Measurements from ENCODE around the gene CDH4.

The CDH4 gene

DNA sequence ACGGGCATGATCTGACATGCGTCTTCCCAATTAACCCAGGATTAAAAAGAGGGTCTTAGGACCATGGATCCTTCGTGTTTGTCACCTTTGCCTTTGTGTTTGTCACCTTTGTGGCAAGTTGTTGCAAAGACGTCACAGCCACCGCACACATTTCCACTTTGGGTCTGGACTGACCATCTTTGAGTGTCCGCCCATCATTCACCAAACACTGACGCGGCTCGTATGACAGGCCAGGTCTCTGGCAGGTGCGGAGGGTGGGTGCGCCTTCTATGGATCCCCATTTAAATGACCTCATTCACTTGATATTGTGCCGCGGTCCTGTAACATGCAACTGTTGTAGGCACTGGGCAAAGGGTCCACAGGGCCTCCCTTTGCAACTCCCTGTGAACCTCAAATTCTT, 409.5 kb downstream of the CDH4 start:
- DNase-seq, result no peak

DNA sequence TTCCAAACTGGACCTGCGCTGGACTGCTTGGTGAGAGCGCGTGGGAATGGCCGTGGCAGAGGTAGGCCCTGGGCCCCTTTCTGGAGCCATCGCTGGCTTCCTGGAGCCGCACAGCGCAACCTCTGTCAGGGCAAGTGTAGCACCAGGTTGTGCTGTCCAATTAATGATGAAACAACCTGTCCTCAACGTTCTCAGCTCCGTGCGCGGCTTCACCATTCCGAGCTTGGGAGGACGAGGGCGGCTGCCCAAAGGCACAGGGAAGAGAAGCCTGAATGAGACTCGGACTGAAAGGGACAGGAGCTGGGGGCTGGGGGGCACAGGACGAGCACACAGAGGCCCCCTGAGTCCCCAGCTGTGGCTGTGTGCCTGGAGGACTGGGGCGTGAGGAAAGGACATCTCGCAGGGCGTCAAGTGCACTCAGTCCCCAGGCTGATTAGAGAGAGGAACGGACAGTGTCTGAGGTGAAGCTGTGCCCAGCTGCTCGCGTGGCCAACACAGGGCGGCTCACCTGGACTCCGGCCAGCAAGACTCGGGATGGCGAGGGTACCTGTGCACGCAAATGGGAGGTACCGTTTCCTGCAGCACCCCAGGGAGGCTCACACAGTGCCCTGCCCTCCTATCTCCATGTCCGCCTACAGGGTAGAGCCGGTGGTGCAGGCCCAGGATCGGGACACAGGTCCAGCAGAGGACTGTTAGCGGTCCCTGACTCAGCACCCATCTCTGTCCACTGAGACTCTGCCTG, 410.3 kb downstream of the CDH4 start:
- DNase-seq, result no peak

DNA sequence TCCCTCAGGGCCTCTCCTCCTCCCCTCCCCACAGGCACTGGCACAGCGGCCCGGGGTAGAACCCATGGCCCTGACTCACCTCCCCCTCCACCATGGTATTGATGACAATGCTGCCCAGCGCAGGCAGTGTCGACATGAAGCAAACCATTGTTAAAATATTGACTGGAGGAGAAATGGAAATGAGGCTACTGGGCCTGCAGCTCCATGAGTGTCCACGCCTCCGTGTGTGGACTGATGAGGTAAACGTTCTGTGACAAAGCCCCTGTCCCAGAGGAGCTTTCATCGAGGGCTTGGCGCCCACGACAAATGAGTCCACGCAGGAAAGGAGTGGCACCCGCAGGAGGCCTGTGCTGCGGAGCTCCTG, 410.9 kb downstream of the CDH4 start:
- no peak for DNase-seq

DNA sequence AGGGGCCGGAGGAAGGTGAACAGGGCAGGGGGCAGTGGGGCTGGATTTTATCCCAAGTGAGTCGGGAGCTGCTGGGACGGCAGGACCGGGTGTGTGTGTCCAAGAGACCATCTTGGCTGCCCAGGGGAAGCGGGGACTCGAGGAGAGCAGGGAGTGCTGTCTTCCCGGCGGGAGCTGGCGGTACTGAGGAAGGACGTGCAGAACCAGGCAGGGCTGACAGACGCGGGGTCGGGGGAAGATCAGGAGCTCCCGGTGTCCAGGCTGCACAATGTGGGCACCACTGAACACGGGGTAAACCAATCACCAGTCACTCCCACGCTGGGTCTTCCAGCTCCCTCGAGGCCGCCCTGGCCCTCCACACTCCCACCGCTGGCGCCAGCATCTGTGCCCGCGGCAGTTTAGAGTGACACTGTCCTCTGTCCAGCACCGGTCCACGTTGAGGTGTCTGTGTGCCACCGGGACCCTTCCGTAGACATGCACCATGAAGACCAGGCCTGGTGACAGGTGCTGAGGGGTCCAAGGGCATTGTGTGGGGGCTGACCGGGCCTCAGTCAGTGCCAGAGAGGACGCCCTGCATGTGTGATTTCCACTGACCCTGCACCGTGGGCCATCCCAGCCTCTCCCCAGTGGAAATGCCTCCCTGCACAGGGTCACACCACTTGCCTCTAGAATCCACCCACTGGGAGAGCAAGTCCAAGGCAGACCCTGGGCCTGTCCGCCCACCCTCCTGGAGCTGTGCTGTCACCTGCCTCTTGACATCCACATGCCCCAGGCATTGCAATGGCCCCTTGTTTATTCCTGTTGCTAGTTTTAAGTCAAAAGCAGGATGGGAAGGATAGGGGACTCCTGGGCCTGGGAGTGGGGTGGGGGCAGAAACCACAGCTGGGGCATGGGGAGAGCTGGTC, 411.7 kb downstream of the CDH4 start:
- DNase-seq, result no peak

DNA sequence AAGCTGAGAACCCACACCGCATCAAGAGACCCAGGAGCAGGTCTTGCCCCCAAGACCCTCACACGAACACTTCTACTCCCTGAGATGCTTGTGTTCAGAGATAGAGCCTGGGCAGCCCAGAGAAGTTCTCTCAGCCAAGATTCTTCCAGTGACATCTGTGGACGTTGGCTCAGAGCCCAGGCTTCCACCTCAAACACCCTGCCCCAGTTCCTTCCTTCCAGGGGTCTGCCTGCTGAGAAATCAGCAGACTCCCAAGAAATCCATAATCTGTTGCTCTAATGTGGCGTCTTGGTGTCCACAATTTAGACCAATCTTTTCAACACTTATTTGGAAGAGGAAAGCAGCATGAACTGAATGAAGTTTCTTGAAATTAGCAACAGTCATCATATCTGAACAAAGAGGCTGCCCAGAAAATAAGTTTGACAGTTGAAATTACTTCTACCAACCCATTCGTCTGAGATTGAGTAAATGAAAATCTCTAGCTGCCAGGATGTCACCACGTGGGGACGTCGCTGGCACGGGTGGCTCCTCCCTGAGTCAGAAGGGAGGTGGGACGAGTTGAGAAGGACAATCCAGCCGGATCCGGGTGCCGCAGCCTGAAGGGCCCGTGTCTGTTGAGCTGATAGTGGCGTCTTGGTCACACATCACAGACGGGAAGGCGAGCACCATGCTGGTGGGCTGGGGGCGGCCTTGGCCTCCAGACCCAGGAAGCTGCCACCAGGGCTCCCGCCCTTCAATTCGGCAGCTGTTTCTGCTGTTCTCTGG, 412.7 kb downstream of the CDH4 start:
- no peak for DNase-seq

DNA sequence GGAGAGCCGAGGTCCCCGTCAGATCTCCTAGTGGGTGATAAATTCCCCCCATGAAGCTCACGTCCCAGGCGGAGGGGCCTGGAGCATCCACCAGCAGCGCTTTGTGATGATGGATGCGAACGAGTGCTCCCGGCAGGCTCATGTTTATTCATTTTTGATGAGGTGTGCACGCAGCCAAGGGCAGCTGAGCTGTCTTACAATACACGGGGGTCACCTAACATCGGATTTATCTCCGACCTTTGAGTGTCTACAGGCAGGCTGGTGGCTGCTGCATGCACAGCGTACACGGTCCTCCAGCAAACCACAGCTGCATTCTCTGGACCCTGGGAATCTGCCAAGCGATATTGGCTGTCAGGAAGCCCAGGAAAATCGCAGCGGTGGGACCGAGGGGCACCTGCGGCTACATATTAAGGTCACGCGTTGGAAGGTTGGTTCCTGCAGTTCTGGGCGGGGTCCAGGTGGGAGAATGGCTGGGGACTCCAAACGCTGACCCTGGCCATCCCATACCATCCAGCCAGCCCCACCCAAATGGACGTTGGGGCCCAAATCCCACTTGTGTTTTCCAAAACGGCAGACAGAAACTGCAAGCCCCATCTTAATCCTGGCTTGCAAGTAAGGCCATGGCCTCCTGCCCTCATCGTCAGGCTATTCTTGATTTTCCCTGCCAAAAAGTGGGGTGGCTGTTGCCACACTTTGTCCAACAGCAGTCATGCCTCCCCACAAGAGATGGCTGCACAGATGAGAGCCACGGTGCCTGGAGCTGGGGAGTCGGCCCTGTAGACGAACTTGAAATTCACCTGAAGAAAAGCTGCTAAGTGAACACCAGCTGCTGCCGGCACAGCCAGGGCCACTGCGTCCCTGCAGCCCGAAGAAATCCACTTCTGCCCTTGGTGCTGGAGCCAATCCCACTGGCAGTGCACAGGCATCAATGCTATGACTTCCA, 413.7 kb downstream of the CDH4 start:
- no peak for DNase-seq

DNA sequence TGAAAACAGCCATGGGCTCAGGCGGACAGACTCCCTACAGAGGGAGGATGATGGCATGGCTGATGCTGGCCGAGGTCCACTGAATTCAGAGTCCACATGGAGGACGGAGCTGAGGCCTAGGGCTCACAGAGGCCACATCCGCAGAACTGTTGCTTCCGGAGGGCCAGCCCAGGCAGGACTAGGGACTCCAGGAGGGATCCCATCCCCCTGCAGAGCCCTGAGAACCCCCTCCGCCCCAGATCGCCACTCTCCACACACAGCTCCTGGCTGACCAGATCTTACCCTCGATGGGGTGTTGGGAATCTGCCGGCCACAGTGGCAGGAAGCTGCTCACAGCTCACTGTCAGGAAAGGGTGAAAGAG, 414.4 kb downstream of the CDH4 start:
- no peak for DNase-seq

DNA sequence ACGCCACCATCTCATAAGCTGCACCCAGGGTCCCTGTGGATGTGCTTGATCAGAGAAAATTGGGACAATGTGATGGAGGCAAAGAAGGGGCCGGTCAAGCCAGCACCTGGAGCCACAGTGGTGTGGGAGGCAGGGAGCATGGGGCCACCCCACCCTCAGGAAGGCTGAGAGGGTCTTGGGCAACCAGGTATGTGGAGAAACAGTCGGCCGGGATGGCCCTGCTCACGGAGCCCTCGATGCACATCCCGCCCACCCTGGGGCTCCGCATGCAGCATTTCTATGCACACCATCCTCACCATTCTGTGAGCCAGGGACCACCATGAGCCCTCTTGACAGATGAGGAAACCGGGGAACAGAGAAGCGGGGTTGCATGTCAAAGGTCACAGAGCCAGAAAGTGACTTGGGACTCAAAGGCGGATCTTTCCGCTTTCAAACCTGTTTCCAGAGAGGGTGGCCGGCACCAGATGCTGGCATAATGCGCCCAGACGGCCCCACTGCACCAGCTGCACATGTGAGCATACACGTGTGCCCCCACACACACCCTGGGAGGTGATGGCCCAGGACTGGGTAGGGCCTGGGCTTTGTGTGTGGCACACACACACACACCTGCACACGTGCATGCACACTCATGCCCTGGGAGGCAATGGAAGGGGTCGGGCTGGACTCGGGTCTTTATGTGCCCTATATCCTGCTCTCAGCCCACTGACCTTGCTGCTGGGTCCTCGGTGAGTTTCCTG, 415.2 kb downstream of the CDH4 start:
- DNase-seq, result no peak

DNA sequence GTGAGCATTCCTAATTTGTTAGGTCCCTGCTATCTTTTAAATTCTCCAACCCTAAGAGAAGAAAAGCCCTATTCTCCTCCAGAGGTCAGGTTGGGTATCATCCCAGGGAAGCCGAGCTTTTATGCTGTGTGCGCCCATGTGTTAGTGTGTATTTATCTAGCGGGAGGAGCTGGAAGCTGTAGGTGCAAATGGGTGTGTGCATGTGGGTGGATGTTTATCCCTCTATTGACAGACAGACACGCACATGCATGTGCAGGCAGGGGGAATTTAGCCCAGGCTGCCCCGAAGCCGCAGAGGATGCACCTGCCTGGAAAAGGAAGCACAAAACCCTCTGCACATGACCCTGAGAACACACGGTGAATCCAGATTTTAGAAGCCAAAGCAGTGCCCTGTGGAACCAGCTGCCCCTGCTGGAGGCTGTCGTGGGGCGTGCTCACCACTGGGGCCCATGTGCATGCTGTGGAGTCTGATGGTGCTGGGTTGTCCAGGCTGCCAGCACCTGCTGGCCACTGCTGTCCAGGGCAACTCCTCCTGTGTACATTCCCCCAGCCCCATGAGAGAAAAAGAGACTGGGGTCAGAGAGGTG, 416.1 kb downstream of the CDH4 start:
- DNase-seq, result no peak

DNA sequence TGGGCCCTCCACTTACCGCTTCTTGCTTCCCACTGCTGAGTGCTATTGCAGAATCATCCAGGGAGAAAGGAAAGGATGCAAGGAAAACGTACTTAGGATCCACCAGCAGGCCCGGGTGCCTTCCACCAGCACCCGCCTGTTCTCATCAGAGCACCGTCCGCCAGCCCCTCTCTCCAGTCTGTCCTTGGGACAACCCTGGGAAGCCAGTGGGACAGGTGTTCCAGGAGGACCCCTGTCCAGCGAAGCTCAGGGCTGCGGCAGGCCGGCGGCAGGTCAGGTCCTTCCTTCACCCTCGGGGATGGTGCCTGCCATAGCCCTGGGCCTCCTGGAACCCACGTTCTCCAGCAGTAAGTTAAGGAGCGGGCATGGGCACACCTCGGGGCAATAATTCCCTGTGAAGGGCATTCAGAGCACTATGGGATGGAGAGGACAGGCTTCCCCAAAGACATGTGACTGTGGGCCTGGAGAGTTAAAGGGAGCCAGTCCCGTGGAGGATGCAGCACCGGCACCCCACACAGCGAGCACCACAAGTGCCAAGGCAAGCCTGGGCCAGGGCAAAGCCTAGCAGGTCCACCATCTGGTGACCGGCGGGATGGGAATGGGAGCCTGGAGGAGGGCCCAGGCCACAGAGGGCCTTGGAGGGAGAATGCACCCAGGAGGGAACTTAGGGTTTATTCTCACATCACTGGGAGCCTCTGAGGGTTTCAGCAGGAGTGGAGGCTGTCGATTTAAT, 416.9 kb downstream of the CDH4 start:
- DNase-seq, result no peak

DNA sequence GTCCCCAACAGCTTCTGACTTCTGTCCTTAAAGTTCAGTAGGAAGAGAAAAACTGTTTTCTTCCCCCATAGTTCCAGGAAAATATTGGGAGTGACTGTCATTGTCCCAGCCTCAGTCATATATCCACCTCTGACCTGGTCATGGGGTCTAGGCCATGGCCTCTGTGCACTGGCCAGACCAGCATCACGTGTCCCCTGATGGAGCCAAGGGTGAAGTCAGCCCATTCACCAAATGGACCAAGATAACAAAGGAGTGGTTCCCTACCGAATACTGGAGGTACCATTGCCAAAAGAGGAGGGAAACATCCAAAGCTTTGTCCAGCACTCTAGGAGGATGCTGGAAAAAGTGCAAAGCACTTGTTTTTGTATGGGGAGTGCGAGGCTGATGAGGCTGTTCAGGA, 418.2 kb downstream of the CDH4 start:
- no peak for DNase-seq

DNA sequence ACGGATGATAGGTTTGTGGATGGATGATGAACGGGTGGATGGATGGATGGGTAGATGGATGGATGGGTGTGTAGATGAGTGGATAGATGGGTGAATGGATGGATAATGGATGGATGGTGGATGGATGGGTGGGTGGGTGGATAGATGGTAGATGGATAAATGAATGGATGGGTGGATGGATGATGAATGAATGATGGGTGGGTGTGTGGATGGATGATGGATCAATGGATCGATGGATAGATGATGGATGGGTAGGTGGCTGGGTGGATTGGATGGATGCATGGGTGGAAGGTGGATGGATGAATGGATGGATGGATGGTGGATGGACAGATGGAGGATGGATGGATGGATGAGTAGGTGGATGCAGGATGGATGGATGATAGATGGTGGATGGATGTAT, 419.5 kb downstream of the CDH4 start:
- no peak for DNase-seq

DNA sequence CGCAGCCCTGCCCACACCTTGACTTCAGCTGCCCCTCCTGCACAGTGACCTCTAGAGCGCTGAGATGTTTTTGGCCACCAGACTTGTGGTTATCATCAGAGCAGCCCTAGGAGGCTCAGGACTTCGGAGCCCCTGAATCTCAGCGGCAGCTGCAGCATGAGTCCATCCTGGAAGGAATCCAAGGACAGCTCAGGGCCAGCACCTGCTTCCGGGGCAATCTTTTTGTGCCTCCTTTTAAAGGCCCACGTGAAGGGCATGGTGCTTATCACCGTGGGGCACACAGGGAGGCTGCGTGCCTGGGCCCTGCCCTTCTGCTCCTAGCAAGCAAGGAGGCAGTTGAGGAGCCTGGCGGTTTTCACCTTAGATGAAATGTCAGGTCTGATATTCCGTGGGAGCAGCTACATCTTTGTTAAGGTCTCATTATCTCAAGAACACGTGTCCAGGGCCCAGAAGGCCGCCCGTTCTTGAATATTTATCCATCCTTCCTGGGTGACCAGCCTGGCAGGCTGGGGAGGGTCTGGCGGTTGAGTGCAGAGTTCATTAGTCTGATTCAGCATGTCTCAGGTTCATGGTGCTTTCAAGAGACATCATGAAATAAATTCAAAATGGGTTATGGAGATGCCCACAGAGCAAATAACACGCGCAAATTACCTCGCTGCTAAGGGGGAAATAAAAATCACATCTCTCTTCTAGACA, 421.2 kb downstream of the CDH4 start:
- DNase-seq, result no peak

DNA sequence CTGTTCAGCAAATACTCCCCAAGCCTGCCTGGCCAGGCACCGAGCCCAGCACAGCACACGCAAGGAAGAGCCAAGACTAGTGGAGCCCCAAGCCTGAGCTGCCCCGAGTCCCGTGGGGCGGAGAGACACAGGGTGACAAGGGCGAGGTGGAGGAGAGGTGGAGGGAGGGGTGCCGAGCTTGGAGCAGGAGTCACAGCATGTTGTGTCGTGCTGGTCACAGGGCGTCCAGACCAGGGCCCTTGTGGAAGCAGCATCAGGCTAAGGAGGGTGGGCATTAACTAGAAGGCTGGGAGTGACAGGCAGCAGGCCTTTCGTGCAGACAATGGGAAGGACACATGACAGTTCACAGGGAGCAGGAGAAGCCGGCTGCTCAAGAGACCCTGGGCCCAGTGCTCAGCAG, 422.1 kb downstream of the CDH4 start:
- no peak for DNase-seq

DNA sequence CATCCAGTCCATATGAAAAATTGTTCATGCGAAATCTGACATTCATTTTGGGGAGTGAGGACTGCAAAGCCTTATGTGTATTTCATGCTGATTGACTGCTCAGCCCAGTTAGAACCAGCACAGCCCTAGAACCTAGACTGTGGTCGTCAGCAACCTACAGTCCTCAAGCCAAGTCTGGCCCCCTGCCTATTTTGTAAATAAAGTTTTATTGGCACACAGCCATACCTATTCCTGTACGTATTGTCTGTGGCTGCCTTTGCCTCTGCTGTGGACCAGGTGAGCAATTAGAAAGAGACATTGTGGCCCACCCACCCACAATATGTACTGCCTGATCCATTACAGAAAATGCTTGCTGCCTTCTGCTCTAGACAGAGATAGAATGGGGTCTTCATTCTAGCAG, 422.6 kb downstream of the CDH4 start:
- no peak for DNase-seq

DNA sequence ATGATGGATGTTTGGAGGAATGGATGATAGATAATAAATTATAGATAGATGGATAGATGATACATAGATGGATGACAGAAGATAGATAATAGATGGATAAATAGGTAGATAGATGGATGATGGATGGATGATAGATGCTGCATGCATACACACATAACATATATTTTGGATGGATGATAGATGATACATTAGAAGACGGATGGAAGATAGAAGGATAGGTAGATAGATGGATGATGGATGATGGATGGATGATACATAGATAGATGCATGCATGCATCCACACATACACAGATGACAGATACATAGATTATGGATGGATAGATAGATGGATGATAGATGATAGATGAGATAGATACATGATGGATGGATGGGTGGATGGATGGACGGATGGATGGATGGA, 425.9 kb downstream of the CDH4 start:
- DNase-seq, result no peak

DNA sequence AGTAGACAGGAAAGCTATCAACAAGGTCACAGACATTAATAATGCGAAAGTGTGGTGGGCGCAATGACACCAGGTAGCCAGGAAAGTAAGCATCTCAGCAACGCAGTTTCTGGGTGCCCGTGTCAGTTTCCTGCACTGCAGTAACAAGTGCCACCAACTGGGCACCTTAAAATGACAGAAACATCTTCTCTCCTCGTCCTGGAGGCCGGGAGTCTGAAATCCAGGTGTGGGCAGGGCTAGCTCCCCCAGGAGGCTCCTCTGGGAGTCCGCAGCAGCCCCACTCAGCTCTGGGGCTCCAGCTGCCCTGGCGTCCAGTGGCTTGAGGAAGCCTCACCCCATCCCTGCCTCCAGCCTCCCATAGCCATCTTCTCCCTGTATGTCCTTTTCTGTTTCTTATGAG, 426.4 kb downstream of the CDH4 start:
- no peak for DNase-seq

DNA sequence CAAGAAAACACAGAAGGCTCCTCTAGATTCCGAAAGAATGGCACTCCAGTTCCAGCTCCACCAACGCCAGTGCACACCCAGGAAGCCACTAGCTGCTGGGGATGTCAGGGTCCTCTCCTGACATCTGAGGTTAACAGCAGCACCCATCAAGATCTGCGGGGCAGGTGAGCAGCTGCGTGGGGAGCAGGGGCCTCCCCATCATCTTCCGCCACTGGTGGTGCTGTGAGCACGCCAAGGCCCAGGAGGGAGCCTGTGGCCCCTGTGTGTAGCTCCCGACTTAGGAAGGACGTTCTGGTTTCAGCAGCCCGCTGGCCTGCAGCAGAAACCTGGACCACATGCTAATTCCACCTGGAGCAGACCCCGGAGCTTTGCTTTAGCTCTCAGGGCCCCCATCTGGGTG, 427.4 kb downstream of the CDH4 start:
- no peak for DNase-seq

DNA sequence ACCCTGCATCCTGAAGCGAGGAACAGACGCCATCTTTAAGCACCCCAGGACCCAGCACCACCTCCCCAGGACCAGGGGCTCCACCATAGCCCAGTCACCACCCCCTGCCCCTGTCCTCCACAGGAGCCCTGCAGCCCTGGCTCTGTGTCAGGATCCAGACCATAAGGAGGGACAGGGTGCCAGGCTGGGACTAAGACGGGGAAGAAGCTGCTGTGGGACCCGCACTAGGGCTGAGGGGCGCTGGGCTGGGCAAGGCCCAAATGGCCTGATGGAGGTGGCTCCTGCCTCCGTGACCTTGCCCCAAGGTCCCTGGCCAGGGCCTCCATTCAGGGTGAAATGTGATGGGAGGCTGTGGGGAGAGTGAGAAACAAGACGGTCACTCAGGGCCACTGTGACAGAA, 428.0 kb downstream of the CDH4 start:
- no peak for DNase-seq
